Urothelium cell line (cell line): ENCODE results near the gene TMEM178B.
"Not testable (repeated sequence)": the region's sequence is repeated elsewhere in the genome, so short reads cannot be mapped to it uniquely, and the experiment has no call there.

ENCODE experiments used
- DNase-seq: peaks from one replicate; pipeline ENCODE4 v3.0.0; 2011; ENCODE audit warnings: low spot score, mixed read lengths
- FAIRE-seq: peaks from 2 replicates; lab custom pipeline; 2011; peaks lifted over from hg19 to GRCh38; lab: Jason Lieb, UNC

The TMEM178B gene

GRCh38 chr7:141177120-141177519 lies 103.3 kb downstream of the TMEM178B start:
- DNase-seq, FAIRE-seq: not testable (repeated sequence)

GRCh38 chr7:141178486-141179135 lies 104.7 kb downstream of the TMEM178B start:
- FAIRE-seq: no peak
- DNase-seq: no peak

GRCh38 chr7:141181812-141182211 lies 107.9 kb downstream of the TMEM178B start:
- FAIRE-seq (no peak), DNase-seq (no peak)

- no peak for FAIRE-seq
- DNase-seq: no peak
Observed at GRCh38 chr7:141184532-141185190, 110.8 kb downstream of the TMEM178B start.

GRCh38 chr7:141185369-141185967 lies 111.6 kb downstream of the TMEM178B start:
- DNase-seq: no peak
- FAIRE-seq: no peak

GRCh38 chr7:141189231-141189630 lies 115.4 kb downstream of the TMEM178B start:
- no peak for FAIRE-seq
- DNase-seq: no peak

GRCh38 chr7:141190495-141190894 lies 116.6 kb downstream of the TMEM178B start:
- FAIRE-seq (no peak), DNase-seq (no peak)

GRCh38 chr7:141191277-141191676 lies 117.4 kb downstream of the TMEM178B start:
- no peak for FAIRE-seq

GRCh38 chr7:141193066-141193465 lies 119.2 kb downstream of the TMEM178B start:
- DNase-seq: no peak

More at GRCh38 chr7:141191277-141191676, 117.4 kb downstream of the TMEM178B start:
- no peak for DNase-seq

GRCh38 chr7:141195722-141196121 lies 121.9 kb downstream of the TMEM178B start:
- not testable (repeated sequence) for DNase-seq, FAIRE-seq

More at GRCh38 chr7:141193066-141193465, 119.2 kb downstream of the TMEM178B start:
- no peak for FAIRE-seq

GRCh38 chr7:141198194-141198958 lies 124.5 kb downstream of the TMEM178B start:
- FAIRE-seq: no peak
- no peak for DNase-seq

GRCh38 chr7:141200191-141201108 lies 126.6 kb downstream of the TMEM178B start:
- DNase-seq (no peak), FAIRE-seq (no peak)

- no peak for FAIRE-seq
- no peak for DNase-seq
Observed at GRCh38 chr7:141201145-141201885, 127.5 kb downstream of the TMEM178B start.

GRCh38 chr7:141202535-141202934 lies 128.7 kb downstream of the TMEM178B start:
- no peak for DNase-seq
- no peak for FAIRE-seq

- FAIRE-seq (no peak), DNase-seq (no peak)
Observed at GRCh38 chr7:141203177-141203576, 129.3 kb downstream of the TMEM178B start.

- FAIRE-seq (no peak), DNase-seq (no peak)
Observed at GRCh38 chr7:141203586-141203985, 129.7 kb downstream of the TMEM178B start.

- DNase-seq (no peak), FAIRE-seq (no peak)
Observed at GRCh38 chr7:141207661-141208060, 133.8 kb downstream of the TMEM178B start.

- DNase-seq: no peak
- FAIRE-seq: no peak
Observed at GRCh38 chr7:141208539-141208938, 134.7 kb downstream of the TMEM178B start.

- no peak for FAIRE-seq
Observed at GRCh38 chr7:141209454-141209853, 135.6 kb downstream of the TMEM178B start.

More at GRCh38 chr7:141209454-141209853, 135.6 kb downstream of the TMEM178B start:
- no peak for DNase-seq
